Fibroblast of mammary gland (primary cell): ENCODE measurements around the gene DZIP1.

Experiments
- DNase-seq: peaks from one replicate; pipeline ENCODE4 v3.0.0-alpha.2; 2010; ENCODE audit warnings: low read depth
- H3K4me3 ChIP-seq: 2 replicates; pipeline ENCODE4 v1.5.1; 2011; ENCODE audit warnings: low read depth, mild to moderate bottlenecking, low read length, moderate library complexity; ENCODE audit not compliant: control insufficient read depth
- CTCF ChIP-seq: conservative IDR thresholded peaks from 2 replicates; pipeline ENCODE4 v1.5.1; 2011; ENCODE audit warnings: low read depth, low read length, inconsistent platforms; ENCODE audit not compliant: control insufficient read depth, insufficient read depth

The DZIP1 gene

GRCh38 chr13:95615539-95615938 lies 29.0 kb downstream of the DZIP1 start:
- TF ChIP-seq CTCF, result no peak
- H3K4me3 ChIP-seq, result no peak overlapping the region
- no peak for DNase-seq

DNA sequence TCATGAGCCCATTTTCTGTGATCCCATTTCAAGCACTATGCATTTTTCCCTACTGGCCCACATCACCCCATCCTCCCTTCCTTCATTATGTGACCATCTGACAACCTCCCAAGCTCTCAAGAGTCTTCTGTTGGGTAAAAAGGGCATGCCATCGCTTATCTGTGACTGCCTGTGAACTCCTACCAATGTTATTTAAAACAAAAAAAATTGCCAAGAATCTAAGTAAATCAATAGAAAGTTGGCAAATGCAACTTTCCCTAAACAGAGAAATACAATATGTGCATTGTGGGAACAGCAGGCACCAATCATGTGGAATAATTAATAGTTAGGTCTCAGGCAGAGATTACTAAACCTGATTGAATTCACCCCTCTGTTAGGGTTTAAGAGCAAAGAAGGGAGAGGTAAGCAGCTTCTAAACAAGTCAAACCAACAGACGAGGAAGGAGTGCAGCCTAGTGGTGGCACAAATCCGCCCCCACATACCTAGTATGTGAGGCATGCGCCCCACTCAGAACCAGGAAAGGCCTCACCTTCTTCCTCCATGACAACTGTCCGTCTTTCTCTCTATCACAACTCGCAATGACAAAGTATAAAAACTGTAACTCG lies 29.8 kb downstream of the DZIP1 start:
- no peak for TF ChIP-seq CTCF
- H3K4me3 ChIP-seq, result no peak overlapping the region
- no peak for DNase-seq

GRCh38 chr13:95608640-95609323 lies 35.7 kb downstream of the DZIP1 start:
- peak; percentile 25 for DNase-seq
- no peak overlapping the region for H3K4me3 ChIP-seq
- no peak for TF ChIP-seq CTCF

DNA sequence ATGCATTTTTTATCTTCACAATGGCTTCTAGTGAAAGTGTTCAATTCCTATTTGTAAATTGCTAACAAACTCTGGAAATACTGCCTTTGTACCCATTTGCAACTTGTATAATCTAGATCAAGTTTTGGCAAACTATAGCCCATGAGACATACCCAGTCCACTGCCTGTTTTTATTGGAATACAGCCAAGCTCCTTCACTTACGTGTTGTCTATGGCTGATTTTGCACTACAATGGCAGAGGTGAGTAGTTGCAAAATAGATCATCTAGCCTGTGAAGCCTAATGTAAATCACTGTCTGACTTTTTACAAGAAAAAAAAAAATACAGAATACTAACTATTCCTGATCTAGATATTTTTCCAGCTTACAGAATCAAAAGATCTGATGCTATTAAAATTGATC lies 37.1 kb downstream of the DZIP1 start:
- peak; percentile 83 for DNase-seq
- TF ChIP-seq CTCF, result no peak

DNA sequence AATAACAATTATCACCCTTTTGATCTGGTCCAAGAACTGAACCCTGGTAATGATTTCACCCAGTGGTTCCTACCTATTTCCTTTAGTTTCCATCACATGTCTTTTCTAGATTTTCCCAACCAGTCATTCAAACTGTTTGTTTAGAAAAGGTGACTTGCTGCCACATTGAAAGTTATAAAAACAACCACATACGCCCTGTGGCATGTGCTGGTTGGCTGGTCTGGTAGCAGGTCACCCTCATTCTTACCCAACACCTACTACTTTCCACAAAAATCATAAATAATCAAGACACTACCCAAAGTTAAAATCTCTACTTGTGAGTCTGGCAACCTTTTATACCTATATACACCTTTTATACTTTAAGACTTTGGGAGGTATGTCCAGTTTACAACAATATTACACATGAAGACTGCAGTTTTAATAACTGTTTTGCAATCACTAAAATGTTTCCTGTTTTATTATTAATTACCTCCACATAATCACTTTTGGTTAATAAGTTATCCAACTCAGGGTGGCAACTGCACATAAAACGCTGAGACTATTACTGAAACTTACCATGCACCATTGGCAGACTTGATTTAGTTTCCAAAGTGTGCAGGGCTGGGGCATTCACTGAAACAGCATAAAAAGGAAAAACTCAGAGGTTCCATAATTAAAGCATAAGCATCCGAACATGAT lies 38.9 kb downstream of the DZIP1 start:
- no peak for DNase-seq
- no peak for TF ChIP-seq CTCF

More for the DNA sequence above, 37.1 kb downstream of the DZIP1 start:
- H3K4me3 ChIP-seq, result no peak overlapping the region

GRCh38 chr13:95604556-95604915 lies 40.0 kb downstream of the DZIP1 start:
- no peak overlapping the region for H3K4me3 ChIP-seq
- no peak for DNase-seq
- TF ChIP-seq CTCF, result no peak

More for the DNA sequence above, 38.9 kb downstream of the DZIP1 start:
- no peak overlapping the region for H3K4me3 ChIP-seq
